ENCODE data around the gene TSPAN33. TPM values are rescaled to one million over a fixed set of nuclear protein-coding genes. Genes with fewer than 3 reads are reported as not detected.

Gene TSPAN33
- total and polyA plus RNA-seq, 2 of the 13 experiments (the other 11 are each of a cell fraction or from before 2014, with no cell fraction given) = 15.3 to 16.5 TPM

- Histone ChIP-seq H3K4me1 (ENCODE audit: insufficient read depth, low read length) (peaks cover 10% of the 10 kb centered on the region), H3K4me3 (replicated peaks in 1 of 3; ENCODE audit: insufficient read depth in 1 of 3, low read depth in 2 of 3, low read length in 3 of 3) (no peak overlapping the region), H3K9me3 (ENCODE audit: low read length) (no peaks in the 10 kb centered on the region), H3K36me3 (replicated peaks in 1 of 2; ENCODE audit: control insufficient read depth in 1 of 2, insufficient read depth in 2 of 2, low read length in 2 of 2) (peaks cover 24 to 45% of the 10 kb centered on the region in 2 experiments; a peak in 4 of 5 replicates), H3K79me2 (ENCODE audit: insufficient read depth, low read length) (no peaks in the 10 kb centered on the region), H3K9ac (ENCODE audit: insufficient read depth, low read depth, low read length) (no peak overlapping the region), H3K27me3 (ENCODE audit: control insufficient read depth in 1 of 2, insufficient read depth in 2 of 2, low read length in 2 of 2) (no peaks in the 10 kb centered on the region), H3K27ac (ENCODE audit: extremely low read length, insufficient read depth, low read length) (no peak overlapping the region), H3K4me2 (ENCODE audit: low read depth, low read length) (no peak overlapping the region), H2AFZ (ENCODE audit: low read length) (no peak overlapping the region), H4K20me1 (ENCODE audit: insufficient read depth, low read length) (no peaks in the 10 kb centered on the region; the same call in 1 of the 2 replicates)
- DNase-seq (ENCODE audit: low spot score) (peak; percentile 45), ATAC-seq (peak; percentile 81), FAIRE-seq (peak; percentile 23)
- in situ Hi-C loops (cut with HindIII; ENCODE audit: extremely low pct_ligation_motif_present, low pct_unique_long_range_greater_than_20kb) (loop anchor here (5.0 kb wide), 1 partner anchor 48 kb away; no protein-coding TSS in a partner anchor), intact Hi-C loops (cut with micrococcal nuclease; ENCODE audit: unreplicated experiment) (loop anchor here (1.0 kb wide), 1 partner anchor 46 kb away; no protein-coding TSS in a partner anchor)
- POLR2A ChIA-PET = no interaction called here
- BruUV-seq (replicated peaks) = no TSS peak
- 76% methylated on average over 14 of the region's 16 CpGs for WGBS (ENCODE audit: low lambda C conversion rate)
- CTCF ChIA-PET (ENCODE audit: low intra/inter-chr PET ratio, low total read pairs) = interaction anchor here (5.1 kb wide), 1 partner anchor 46 kb away, joined by 50 read pairs; no protein-coding TSS in a partner anchor
- TF ChIP-seq KAT7 (CRISPR knock-in tag; IDR thresholded peaks at IDR 0.05; ENCODE audit: borderline replicate concordance) (no peak), HNRNPL (IDR thresholded peaks at IDR 0.05; ENCODE audit: low read depth, low read length) (peak; percentile 54; the same call in 1 of the 2 replicates), POGZ (CRISPR knock-in tag; IDR thresholded peaks at IDR 0.05) (no peak), KDM2A (CRISPR knock-in tag; IDR thresholded peaks at IDR 0.05; ENCODE audit: borderline replicate concordance, low read depth) (peak; percentile 41; the same call in 1 of the 2 replicates), ZSCAN5A (CRISPR knock-in tag; IDR thresholded peaks at IDR 0.05; ENCODE audit: borderline replicate concordance) (no peak), ZGPAT (CRISPR knock-in tag; IDR thresholded peaks at IDR 0.05) (no peak), BORCS8-MEF2B (CRISPR knock-in tag; IDR thresholded peaks at IDR 0.05) (0 out of 2 replicates have a peak, but pooled peaks have one; percentile 61), ZFX (CRISPR knock-in tag; IDR thresholded peaks at IDR 0.05; ENCODE audit: low read depth) (peak; percentile 64), ZNF207 (IDR thresholded peaks at IDR 0.05; ENCODE audit: borderline replicate concordance) (no peak), ZNF687 (CRISPR knock-in tag; IDR thresholded peaks at IDR 0.05) (peak; percentile 63; the same call in 1 of the 2 replicates), ZNF7 (CRISPR knock-in tag; IDR thresholded peaks at IDR 0.05) (no peak), GPBP1L1 (CRISPR knock-in tag; IDR thresholded peaks at IDR 0.05) (no peak), FOSL2 (CRISPR knock-in tag; IDR thresholded peaks at IDR 0.05) (no peak), AGO2 (optimal IDR thresholded peaks at IDR 0.05; ENCODE audit: low read depth, low read length) (peak; percentile 22)
Observed at GRCh38 chr7:129210256-129210988, 65.9 kb downstream of the TSPAN33 start.

Measured in HepG2 (cell line).